ENCODE data around the gene CAB39.

DNA sequence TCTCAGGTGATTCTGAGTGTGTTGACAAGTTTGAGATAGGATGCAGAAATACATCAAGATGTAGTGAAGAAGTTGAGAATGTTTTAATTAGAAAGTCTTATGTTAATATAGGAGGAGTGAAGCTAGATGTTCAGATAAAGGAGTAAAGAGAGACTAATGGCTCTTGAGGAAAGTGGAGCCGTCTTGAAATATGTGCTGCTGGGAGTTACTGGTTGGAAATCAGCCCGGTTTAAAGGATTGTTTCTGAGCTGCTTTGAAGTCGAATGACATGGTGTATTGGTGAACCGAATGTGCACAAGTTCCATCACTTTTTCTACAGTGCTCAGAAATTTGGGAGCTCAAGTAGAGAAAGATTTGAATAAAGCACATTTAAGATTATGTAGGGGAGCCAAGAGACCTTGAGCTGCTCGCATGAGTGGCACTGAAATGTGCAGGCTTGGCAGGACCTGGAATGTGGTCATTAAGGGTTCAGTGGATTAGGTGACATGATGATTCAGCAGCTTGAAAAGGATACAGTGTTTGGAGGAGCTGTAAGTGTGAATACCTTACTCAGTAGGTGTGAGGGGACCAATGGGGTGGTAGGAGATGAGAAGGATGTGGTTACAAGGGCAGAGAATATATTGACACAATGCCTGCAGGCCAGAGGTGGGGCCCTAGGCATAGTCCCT is 68.6 kb downstream of the CAB39 start:
- TF ChIP-seq, protein P1, sequence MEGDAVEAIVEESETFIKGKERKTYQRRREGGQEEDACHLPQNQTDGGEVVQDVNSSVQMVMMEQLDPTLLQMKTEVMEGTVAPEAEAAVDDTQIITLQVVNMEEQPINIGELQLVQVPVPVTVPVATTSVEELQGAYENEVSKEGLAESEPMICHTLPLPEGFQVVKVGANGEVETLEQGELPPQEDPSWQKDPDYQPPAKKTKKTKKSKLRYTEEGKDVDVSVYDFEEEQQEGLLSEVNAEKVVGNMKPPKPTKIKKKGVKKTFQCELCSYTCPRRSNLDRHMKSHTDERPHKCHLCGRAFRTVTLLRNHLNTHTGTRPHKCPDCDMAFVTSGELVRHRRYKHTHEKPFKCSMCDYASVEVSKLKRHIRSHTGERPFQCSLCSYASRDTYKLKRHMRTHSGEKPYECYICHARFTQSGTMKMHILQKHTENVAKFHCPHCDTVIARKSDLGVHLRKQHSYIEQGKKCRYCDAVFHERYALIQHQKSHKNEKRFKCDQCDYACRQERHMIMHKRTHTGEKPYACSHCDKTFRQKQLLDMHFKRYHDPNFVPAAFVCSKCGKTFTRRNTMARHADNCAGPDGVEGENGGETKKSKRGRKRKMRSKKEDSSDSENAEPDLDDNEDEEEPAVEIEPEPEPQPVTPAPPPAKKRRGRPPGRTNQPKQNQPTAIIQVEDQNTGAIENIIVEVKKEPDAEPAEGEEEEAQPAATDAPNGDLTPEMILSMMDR (IDR thresholded peaks at IDR 0.05), result no peak
- TF ChIP-seq POLR2A (IDR thresholded peaks at IDR 0.05) (no peak), POLR2AphosphoS5 (IDR thresholded peaks at IDR 0.05) (no peak)
